HepG2 (cell line): ENCODE measurements around the gene GDF7. TPM values are rescaled to one million over a fixed set of nuclear protein-coding genes. Genes with fewer than 3 reads are reported as not detected.

Source experiments
- ATAC-seq: fragments of 200-7000 bp; cut with Tn5 transposase; 3 replicates; pipeline ENCODE4 v1.9.1; 2020; ENCODE audit warnings: mild to moderate bottlenecking, moderate library complexity
- BruUV-seq: library from RNA; stranded (reverse); fragments of 400-500 nt; replicated peaks from 2 replicates; lab custom pipeline; 2021; lab: Mats Ljungman, UMichigan
- CTCF ChIA-PET: fragments of 300-600 bp; formaldehyde crosslinking; extraction: SDS; loops from one replicate; lab custom pipeline; 2021; ENCODE audit warnings: low total read pairs, inconsistent platforms, low intra/inter-chr PET ratio; lab: Yijun Ruan, JAX
- POLR2A ChIA-PET: fragments of 350-600 bp; sonication (Branson Sonifier 250); formaldehyde crosslinking; loops from one replicate; lab custom pipeline; 2020; ENCODE audit warnings: antibody characterized with exemption, inconsistent platforms; lab: Yijun Ruan, JAX
- DNase-seq: peaks from one replicate; pipeline ENCODE4 v3.0.0-alpha.2; 2015; ENCODE audit warnings: low spot score
- FAIRE-seq: peaks from 3 replicates; lab custom pipeline; 2011; peaks lifted over from hg19 to GRCh38; lab: Jason Lieb, UNC
- H2AFZ ChIP-seq: one replicate; pipeline ENCODE4 v1.6.1; 2011; ENCODE audit warnings: low read length, inconsistent platforms
- H3K27ac ChIP-seq: fragments of 300-600 bp; 3 replicates; pipeline ENCODE4 v1.8.0; 2011; ENCODE audit warnings: mixed run types, mild to moderate bottlenecking, mixed read lengths, low read length, inconsistent platforms; ENCODE audit not compliant: insufficient read depth; ENCODE audit errors: extremely low read length
- H3K27me3 ChIP-seq, 2 experiments: fragments of 200-600 bp in 1 of 2; 2 replicates in 1 of 2; 3 replicates in 1 of 2; pipeline versions ENCODE4 v1.6.0 to v1.8.0; 2011; ENCODE audit warnings: low read length in 2 of 2, mild to moderate bottlenecking in 2 of 2, moderate library complexity in 2 of 2, inconsistent platforms in 1 of 2; ENCODE audit not compliant: insufficient read depth in 2 of 2, control insufficient read depth in 1 of 2
- H3K36me3 ChIP-seq, 2 experiments: fragments of 200-600 bp in 1 of 2; replicated peaks in 1 of 2; 2 replicates in 1 of 2; 3 replicates in 1 of 2; pipeline versions ENCODE4 v1.5.1 to v1.8.0; 2011; ENCODE audit warnings: low read length in 2 of 2, inconsistent platforms in 1 of 2; ENCODE audit not compliant: insufficient read depth in 2 of 2, control insufficient read depth in 1 of 2
- H3K4me1 ChIP-seq: 2 replicates; pipeline ENCODE4 v1.5.1; 2012; ENCODE audit warnings: low read length, inconsistent platforms; ENCODE audit not compliant: insufficient read depth
- H3K4me2 ChIP-seq: 2 replicates; pipeline ENCODE4 v1.6.0; 2011; ENCODE audit warnings: low read depth, low read length, inconsistent platforms
- H3K4me3 ChIP-seq, 3 experiments: fragments of 200-600 bp in 1 of 3; sonication (generic), shearing (Covaris generic) in 1 of 3; replicated peaks in 1 of 3; 2 replicates each; pipeline ENCODE4 v1.5.1; 2011 to 2016; ENCODE audit warnings: low read length in 3 of 3, inconsistent platforms in 2 of 3, low read depth in 2 of 3, mild to moderate bottlenecking in 2 of 3, control low read depth in 1 of 3, mixed read lengths in 1 of 3; ENCODE audit not compliant: insufficient read depth in 1 of 3
- H3K79me2 ChIP-seq: one replicate; pipeline ENCODE4 v1.6.1; 2011; ENCODE audit warnings: low read length, inconsistent platforms; ENCODE audit not compliant: insufficient read depth
- H3K9ac ChIP-seq: 2 replicates; pipeline ENCODE4 v1.6.0; 2011; ENCODE audit warnings: mild to moderate bottlenecking, low read depth, low read length, inconsistent platforms; ENCODE audit not compliant: insufficient read depth
- H3K9me3 ChIP-seq: 2 replicates; pipeline ENCODE4 v1.5.1; 2012; ENCODE audit warnings: mild to moderate bottlenecking, low read length
- H4K20me1 ChIP-seq: 2 replicates; pipeline ENCODE4 v1.6.0; 2011; ENCODE audit warnings: inconsistent platforms, mild to moderate bottlenecking, low read length, moderate library complexity; ENCODE audit not compliant: insufficient read depth
- AKAP8 ChIP-seq: sonication (generic); formaldehyde crosslinking; IDR thresholded peaks from 2 replicates; pipeline ENCODE4 v1.5.1; 2020; ENCODE audit warnings: mild to moderate bottlenecking, missing genetic modification reagents
- CENPX ChIP-seq: sonication (generic); formaldehyde crosslinking; IDR thresholded peaks from 2 replicates; pipeline ENCODE4 v1.9.0; 2021; ENCODE audit warnings: mild to moderate bottlenecking, missing genetic modification reagents, moderate library complexity
- EP300 ChIP-seq, 3 experiments: sonication (generic) in 1 of 3; formaldehyde crosslinking in 1 of 3; IDR thresholded peaks; 2 replicates each; pipeline versions ENCODE4 v1.5.1 to v1.6.1; 2011 to 2020; ENCODE audit warnings: low read depth in 2 of 3, low read length in 2 of 3, borderline replicate concordance in 1 of 3, improper control_type of control experiment in 1 of 3, mild to moderate bottlenecking in 1 of 3, missing genetic modification reagents in 1 of 3, moderate library complexity in 1 of 3
- ERF ChIP-seq: IDR thresholded peaks from 2 replicates; pipeline ENCODE4 v1.6.1; 2018; ENCODE audit warnings: missing biosample characterization, missing genetic modification reagents
- EZH2 ChIP-seq: conservative IDR thresholded peaks from 2 replicates; pipeline ENCODE4 v1.6.1; 2012; ENCODE audit warnings: mild to moderate bottlenecking, low read depth, low read length, moderate library complexity
- GATA4 ChIP-seq: sonication (generic); IDR thresholded peaks from 2 replicates; pipeline ENCODE4 v1.6.1; 2016; ENCODE audit warnings: antibody characterized with exemption, low read depth, borderline replicate concordance
- HDAC2 ChIP-seq: sonication (generic); formaldehyde crosslinking; IDR thresholded peaks from 2 replicates; pipeline ENCODE4 v1.4.0; 2020; ENCODE audit warnings: missing genetic modification reagents
- KAT8 ChIP-seq: IDR thresholded peaks from 2 replicates; pipeline ENCODE4 v1.6.1; 2016; ENCODE audit warnings: missing genetic modification reagents, missing compliant biosample characterization
- NONO ChIP-seq, 2 experiments: fragments of 450-650 bp in 1 of 2; sonication (generic) in 1 of 2; formaldehyde crosslinking in 1 of 2; IDR thresholded peaks in 1 of 2; conservative IDR thresholded peaks in 1 of 2; 2 replicates each; pipeline versions ENCODE4 v1.6.1 to v1.8.0; 2017 to 2022; ENCODE audit warnings: mild to moderate bottlenecking in 1 of 2, missing genetic modification reagents in 1 of 2, moderate library complexity in 1 of 2
- RCOR2 ChIP-seq: IDR thresholded peaks from 2 replicates; pipeline ENCODE4 v1.6.1; 2016; ENCODE audit warnings: missing biosample characterization, missing genetic modification reagents
- ZKSCAN5 ChIP-seq: sonication (generic); formaldehyde crosslinking; IDR thresholded peaks from 2 replicates; pipeline ENCODE4 v1.5.1; 2020; ENCODE audit warnings: mild to moderate bottlenecking, missing genetic modification reagents
- ZSCAN31 ChIP-seq: sonication (generic); formaldehyde crosslinking; IDR thresholded peaks from 2 replicates; pipeline ENCODE4 v1.5.0; 2020; ENCODE audit warnings: low read depth, mild to moderate bottlenecking, missing genetic modification reagents
- WGBS: methylation state at CpG from one replicate; pipeline ENCODE4 v1.1.6; 2017; ENCODE audit warnings: low lambda C conversion rate; 5-methylcytosine and 5-hydroxymethylcytosine counted together
- in situ Hi-C: cut with HindIII; loops from 2 replicates; pipeline ENCODE4 v1.10.0; 2017; ENCODE audit warnings: low pct_unique_long_range_greater_than_20kb; ENCODE audit not compliant: extremely low pct_ligation_motif_present
- intact Hi-C: fragments of 100-400 bp; cut with micrococcal nuclease; formaldehyde crosslinking; loops from one replicate; pipeline ENCODE4 v1.10.0; 2022; ENCODE audit not compliant: unreplicated experiment
- polyA plus RNA-seq, 8 experiments: library from polyadenylated mRNA; depleted of rRNA in 3 of 8; stranded (reverse) in 7 of 8; unstranded in 1 of 8; fragments of >200 nt; fragmentation: Illumina TruSeq in 4 of 8; extraction: Trizol in 4 of 8; gene quantifications; 2 replicates each; pipeline versions ENCODE4 v1.2.1 to v1.2.3, GENCODE V29; 2011 to 2016; ENCODE audit warnings: low read depth in 4 of 8, missing spikeins in 1 of 8, mixed read lengths in 1 of 8; ENCODE audit not compliant: insufficient read depth in 1 of 8
- total RNA-seq, 5 experiments: library from RNA; depleted of rRNA; stranded (reverse); fragments of >200 nt; fragmentation: Illumina TruSeq; extraction: Trizol; gene quantifications; 2 replicates each; pipeline ENCODE4 v1.2.3, GENCODE V29; 2016; ENCODE audit warnings: low read depth in 1 of 5
- TF ChIP-seq, protein P1 (sequence below): sonication (generic); formaldehyde crosslinking; IDR thresholded peaks from 2 replicates; pipeline ENCODE4 v1.4.0; 2020; ENCODE audit warnings: mild to moderate bottlenecking, missing genetic modification reagents
- TF ChIP-seq, protein P2 (sequence below): sonication (generic); formaldehyde crosslinking; IDR thresholded peaks from 2 replicates; pipeline ENCODE4 v1.4.0; 2020; ENCODE audit warnings: low read depth, mild to moderate bottlenecking, missing genetic modification reagents

The GDF7 gene
- total and polyA plus RNA-seq, 2 of the 13 experiments (the other 11 are each of a cell fraction or from before 2014, with no cell fraction given), result 1.6 to 15.0 TPM

DNA sequence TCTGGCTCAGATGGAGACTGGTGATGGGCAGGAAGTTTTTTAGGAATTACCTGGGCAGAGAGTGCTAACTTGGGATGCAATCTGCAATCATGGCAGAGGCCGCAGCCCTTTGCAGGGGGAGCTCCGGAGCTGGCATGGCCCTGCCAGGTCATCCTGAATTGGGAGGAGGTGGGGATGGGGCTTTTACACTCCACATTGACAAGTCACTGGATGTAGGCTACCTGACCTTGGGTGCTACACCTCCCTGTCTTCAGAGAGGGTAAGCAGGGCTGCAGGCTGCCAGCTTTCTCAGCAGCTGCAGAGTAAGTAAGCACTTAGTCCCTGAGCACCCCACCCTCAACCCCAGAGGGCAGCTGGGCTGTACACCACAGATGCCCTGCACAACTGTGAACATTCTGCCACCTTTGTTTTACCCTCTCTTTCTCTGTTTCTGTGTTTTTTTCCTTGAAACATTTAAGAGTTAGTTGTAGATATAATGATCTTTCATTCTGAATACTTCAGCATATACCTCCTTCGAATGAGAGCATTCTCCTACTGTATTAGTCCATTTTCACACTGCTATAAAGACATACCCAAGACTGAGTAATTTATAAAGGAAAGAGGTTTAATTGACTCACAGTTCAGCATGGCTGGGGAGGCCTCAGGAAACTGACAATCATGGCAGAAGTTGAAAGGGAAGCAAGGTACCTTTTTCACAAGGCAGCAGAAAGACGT, 9.3 kb upstream of the GDF7 start:
- Histone ChIP-seq H3K4me2 (no peak overlapping the region), H3K79me2 (no peaks in the 10 kb centered on the region), H3K9ac (no peak overlapping the region), H3K4me3 (no peak overlapping the region), H3K4me1 (peaks cover 26% of the 10 kb centered on the region), H3K36me3 (no peaks in the 10 kb centered on the region), H3K27me3 (peaks cover 11 to 46% of the 10 kb centered on the region in 2 experiments; a peak in 4 of 5 replicates), H2AFZ (no peak overlapping the region), H3K9me3 (no peaks in the 10 kb centered on the region), H4K20me1 (no peaks in the 10 kb centered on the region), H3K27ac (no peak overlapping the region)
- DNase-seq (no peak), FAIRE-seq (no peak), ATAC-seq (no peak)
- TF ChIP-seq AKAP8 (CRISPR knock-in tag) (no peak), ZSCAN31 (CRISPR knock-in tag) (no peak), KAT8 (no peak), CENPX (CRISPR knock-in tag) (no peak), EP300 (IDR thresholded peaks at IDR 0.05; ENCODE audit: low read depth in 2 of 2, low read length in 2 of 2) (no peak), EP300 (CRISPR knock-in tag; IDR thresholded peaks at IDR 0.05; ENCODE audit: borderline replicate concordance) (no peak), NONO (IDR thresholded peaks at IDR 0.05) (no peak), NONO (CRISPR knock-in tag; conservative IDR thresholded peaks at IDR 0.05) (no peak), GATA4 (no peak), HDAC2 (CRISPR knock-in tag) (no peak), ERF (CRISPR knock-in tag) (no peak), EZH2 (no peak), RCOR2 (CRISPR knock-in tag) (no peak), ZKSCAN5 (CRISPR knock-in tag) (no peak)
- TF ChIP-seq, protein P1, sequence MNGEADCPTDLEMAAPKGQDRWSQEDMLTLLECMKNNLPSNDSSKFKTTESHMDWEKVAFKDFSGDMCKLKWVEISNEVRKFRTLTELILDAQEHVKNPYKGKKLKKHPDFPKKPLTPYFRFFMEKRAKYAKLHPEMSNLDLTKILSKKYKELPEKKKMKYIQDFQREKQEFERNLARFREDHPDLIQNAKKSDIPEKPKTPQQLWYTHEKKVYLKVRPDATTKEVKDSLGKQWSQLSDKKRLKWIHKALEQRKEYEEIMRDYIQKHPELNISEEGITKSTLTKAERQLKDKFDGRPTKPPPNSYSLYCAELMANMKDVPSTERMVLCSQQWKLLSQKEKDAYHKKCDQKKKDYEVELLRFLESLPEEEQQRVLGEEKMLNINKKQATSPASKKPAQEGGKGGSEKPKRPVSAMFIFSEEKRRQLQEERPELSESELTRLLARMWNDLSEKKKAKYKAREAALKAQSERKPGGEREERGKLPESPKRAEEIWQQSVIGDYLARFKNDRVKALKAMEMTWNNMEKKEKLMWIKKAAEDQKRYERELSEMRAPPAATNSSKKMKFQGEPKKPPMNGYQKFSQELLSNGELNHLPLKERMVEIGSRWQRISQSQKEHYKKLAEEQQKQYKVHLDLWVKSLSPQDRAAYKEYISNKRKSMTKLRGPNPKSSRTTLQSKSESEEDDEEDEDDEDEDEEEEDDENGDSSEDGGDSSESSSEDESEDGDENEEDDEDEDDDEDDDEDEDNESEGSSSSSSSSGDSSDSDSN, result no peak
- TF ChIP-seq, protein P2, sequence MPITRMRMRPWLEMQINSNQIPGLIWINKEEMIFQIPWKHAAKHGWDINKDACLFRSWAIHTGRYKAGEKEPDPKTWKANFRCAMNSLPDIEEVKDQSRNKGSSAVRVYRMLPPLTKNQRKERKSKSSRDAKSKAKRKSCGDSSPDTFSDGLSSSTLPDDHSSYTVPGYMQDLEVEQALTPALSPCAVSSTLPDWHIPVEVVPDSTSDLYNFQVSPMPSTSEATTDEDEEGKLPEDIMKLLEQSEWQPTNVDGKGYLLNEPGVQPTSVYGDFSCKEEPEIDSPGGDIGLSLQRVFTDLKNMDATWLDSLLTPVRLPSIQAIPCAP (CRISPR knock-in tag), result no peak
- no TSS peak for BruUV-seq
- CTCF ChIA-PET, result no interaction called here
- POLR2A ChIA-PET, result interaction anchor here (0.8 to 2.0 kb wide), 3 partner anchors 8 to 18 kb away, joined by 3 to 8 read pairs (median 3); partner anchors contain the start of gene GDF7
- in situ Hi-C loops (loop anchor here (25.0 kb wide), 1 partner anchor 305 kb away; no protein-coding TSS in a partner anchor), intact Hi-C loops (no loop called here)
- 54% methylated on average over 4 of the region's 4 CpGs for WGBS
